Choroid plexus epithelial cell (primary cell): ENCODE data around the gene COL13A1.
A peak's percentile ranks its signal among the peaks of the same experiment; 100 is the strongest.

Experiments
- DNase-seq: peaks from one replicate; pipeline ENCODE4 v3.0.0-alpha.2; 2010; ENCODE audit warnings: low read depth
- H3K4me3 ChIP-seq: 2 replicates; pipeline ENCODE4 v1.5.1; 2011; ENCODE audit warnings: low read depth, mild to moderate bottlenecking, control low read depth, low read length, moderate library complexity
- CTCF ChIP-seq: conservative IDR thresholded peaks from 2 replicates; pipeline ENCODE4 v1.5.1; 2011; ENCODE audit warnings: low read depth, mild to moderate bottlenecking, control low read depth, inconsistent platforms, low read length, moderate library complexity

Gene COL13A1

DNA sequence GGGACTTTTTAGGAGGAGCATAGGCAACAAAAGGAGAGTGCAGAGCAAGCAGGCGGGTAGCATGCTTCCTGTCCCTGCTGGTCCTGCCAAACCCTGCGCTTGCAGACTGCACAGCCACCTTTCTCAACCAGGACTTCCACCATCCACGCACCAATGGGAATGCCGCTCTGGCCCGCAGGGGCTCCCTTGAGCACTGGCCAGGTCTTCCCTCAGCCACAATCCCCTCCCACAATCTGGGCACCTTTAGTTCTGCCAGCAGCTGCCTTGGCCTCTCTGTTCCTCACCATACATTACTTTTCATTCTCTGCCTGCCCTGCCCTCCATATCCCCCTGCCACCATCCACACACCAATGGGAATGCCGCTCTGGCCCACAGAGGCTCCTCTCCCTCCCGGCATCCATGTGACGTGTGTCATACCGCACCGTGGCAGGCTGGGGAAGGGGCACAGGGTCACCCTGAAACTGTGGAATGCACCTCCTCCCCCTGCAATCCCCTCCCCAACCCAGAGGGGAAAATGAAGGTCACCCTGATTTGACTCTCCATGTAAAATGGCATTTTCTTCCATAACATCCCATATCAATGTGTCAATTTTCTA lies 153.6 kb downstream of the COL13A1 start:
- no peak for DNase-seq
- no peak overlapping the region for H3K4me3 ChIP-seq
- TF ChIP-seq CTCF = no peak

GRCh38 chr10:69955897-69956740 lies 154.4 kb downstream of the COL13A1 start:
- no peak overlapping the region for H3K4me3 ChIP-seq
- DNase-seq = no peak
- TF ChIP-seq CTCF = no peak

DNA sequence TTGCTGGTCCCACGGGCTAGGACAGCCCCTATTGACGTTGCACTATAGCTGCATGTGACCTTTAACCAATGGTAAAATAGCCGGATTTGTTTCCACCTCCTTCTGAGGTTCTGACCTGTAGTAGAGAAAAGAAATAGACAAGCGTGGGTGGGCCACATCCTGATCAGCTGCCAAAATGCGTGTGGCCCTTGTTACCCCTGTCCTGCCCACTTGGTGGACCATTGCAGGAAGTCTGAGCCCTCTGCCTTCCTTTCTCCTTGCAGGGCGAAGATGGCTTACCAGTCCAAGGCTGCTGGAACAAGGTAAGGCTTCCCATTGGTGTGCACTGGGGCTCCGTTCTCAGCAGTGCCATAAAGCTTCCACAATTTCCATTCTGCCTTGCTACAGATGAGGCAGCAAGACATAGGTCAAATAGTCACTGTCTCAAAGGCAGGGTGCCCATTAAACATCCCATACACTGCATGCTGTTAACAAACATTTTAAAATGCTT lies 155.1 kb downstream of the COL13A1 start:
- no peak overlapping the region for H3K4me3 ChIP-seq
- no peak for DNase-seq
- no peak for TF ChIP-seq CTCF

DNA sequence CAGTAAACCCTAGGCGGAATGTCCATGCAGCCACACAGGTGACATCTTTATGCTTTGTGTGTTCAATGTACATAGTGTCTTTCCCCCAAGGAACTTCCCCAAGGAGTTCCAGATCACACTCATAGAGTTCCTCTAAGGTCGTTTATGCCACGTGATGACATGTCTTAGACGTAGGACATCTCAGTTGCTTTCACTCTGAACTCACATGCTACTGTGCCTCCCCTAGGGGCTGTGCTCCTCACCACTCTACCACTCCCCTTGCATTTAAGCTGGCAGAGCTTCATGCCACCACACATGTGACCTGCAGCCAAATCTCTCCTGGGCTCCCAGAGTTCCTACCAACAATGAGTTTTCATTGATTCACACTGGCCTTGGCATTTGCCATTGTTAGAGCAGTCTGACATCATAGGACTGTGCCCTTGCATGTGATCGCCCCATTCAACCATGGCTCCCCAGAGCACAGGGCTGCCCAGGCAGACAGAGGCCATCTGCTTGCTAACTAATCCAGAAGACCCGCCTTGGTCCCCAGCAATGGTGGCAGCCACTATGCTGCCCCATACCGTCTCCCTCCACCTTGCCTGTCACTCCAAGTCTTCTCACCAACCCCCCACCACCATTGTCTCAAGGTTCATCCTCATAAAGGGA lies 155.7 kb downstream of the COL13A1 start:
- no peak for DNase-seq
- H3K4me3 ChIP-seq = no peak overlapping the region
- TF ChIP-seq CTCF = no peak

DNA sequence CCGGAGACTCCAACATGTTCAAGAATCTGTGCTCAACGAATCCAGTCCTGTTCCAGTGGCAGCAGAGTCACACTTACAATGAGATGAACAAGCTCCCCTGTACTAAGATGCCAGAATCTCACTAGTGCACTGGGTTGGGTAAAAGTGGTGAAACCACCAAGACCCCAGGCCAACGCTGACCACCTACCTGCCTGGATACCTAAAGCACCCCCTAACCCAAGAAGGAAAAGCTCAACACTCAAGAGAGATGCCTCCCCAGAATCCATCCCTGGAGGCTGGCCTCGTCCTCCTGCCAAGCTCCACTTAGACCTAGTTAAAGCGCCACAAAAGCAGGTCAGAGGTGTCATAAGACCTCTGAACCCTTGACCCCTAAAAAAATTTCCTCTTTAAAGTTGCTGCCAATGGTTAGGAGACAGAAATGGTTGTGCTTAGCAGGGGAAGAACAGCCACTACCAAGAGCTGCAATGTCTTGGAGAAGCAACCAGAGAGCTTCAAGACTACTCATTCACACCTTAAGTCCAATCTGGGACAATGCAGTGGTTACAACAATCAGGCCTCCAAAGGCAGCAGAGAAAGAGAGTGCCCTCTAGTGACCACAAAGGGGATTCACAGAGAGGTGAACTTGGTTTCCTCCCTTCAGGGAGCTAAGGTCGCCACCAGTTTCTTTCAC lies 156.3 kb downstream of the COL13A1 start:
- peak; percentile 92 for TF ChIP-seq CTCF
- no peak overlapping the region for H3K4me3 ChIP-seq
- peak; percentile 76 for DNase-seq

GRCh38 chr10:69958556-69958902 lies 156.8 kb downstream of the COL13A1 start:
- TF ChIP-seq CTCF = no peak
- no peak overlapping the region for H3K4me3 ChIP-seq
- no peak for DNase-seq
